Liver (tissue), 9 donors: Measurements from ENCODE around the gene UNC13A. TPM values are rescaled to one million over a fixed set of nuclear protein-coding genes. Genes with fewer than 3 reads are reported as not detected.
A peak's percentile ranks its signal among the peaks of the same experiment; 100 is the strongest.

ENCODE experiments used
- DNase-seq: peaks from one replicate; pipeline ENCODE4 v3.0.0-alpha.2; 2017; ENCODE audit warnings: low spot score
- H3K27ac ChIP-seq, 2 donors: one replicate each; pipeline ENCODE4 v1.7.0; 2013; ENCODE audit warnings: inconsistent platforms in 2 of 2, low read length in 2 of 2, control low read depth in 1 of 2, low read depth in 1 of 2, mild to moderate bottlenecking in 1 of 2
- H3K27me3 ChIP-seq, 4 donors: one replicate each; pipeline versions ENCODE4 v1.6.1 to v1.7.0; 2013; ENCODE audit warnings: low read length in 3 of 4, inconsistent platforms in 1 of 4, mild to moderate bottlenecking in 1 of 4, moderate library complexity in 1 of 4; ENCODE audit not compliant: control insufficient read depth in 4 of 4, insufficient read depth in 4 of 4
- H3K36me3 ChIP-seq, 4 donors: one replicate each; pipeline versions ENCODE4 v1.6.1 to v1.7.0; 2013; ENCODE audit warnings: low read length in 3 of 4, mild to moderate bottlenecking in 3 of 4, low read depth in 1 of 4, moderate library complexity in 1 of 4; ENCODE audit not compliant: control insufficient read depth in 4 of 4, insufficient read depth in 3 of 4
- H3K4me1 ChIP-seq, 4 donors: one replicate each; pipeline versions ENCODE4 v1.6.1 to v1.7.0; 2013; ENCODE audit warnings: low read length in 3 of 4, mild to moderate bottlenecking in 3 of 4, moderate library complexity in 1 of 4; ENCODE audit not compliant: control insufficient read depth in 4 of 4, insufficient read depth in 4 of 4
- H3K4me3 ChIP-seq, 3 donors: one replicate each; pipeline versions ENCODE4 v1.6.1 to v1.7.0; 2013; ENCODE audit warnings: low read length in 3 of 3, control low read depth in 1 of 3, low read depth in 1 of 3, mild to moderate bottlenecking in 1 of 3
- H3K9ac ChIP-seq, 2 donors: one replicate each; pipeline ENCODE4 v1.7.0; 2013; ENCODE audit warnings: low read length in 2 of 2, mild to moderate bottlenecking in 2 of 2, moderate library complexity in 2 of 2, control low read depth in 1 of 2, low read depth in 1 of 2
- H3K9me3 ChIP-seq, 4 donors: one replicate each; pipeline versions ENCODE4 v1.6.1 to v1.7.0; 2013; ENCODE audit warnings: low read length in 3 of 4; ENCODE audit not compliant: control insufficient read depth in 4 of 4
- ATF3 ChIP-seq: IDR thresholded peaks from 2 replicates; pipeline ENCODE4 v1.6.1; 2016; ENCODE audit warnings: antibody characterized with exemption
- EGR1 ChIP-seq, 2 donors: IDR thresholded peaks; 2 replicates each; pipeline ENCODE4 v1.6.1; 2016 to 2018; ENCODE audit warnings: antibody characterized with exemption in 2 of 2, low read depth in 2 of 2
- FOXA1 ChIP-seq: IDR thresholded peaks from 2 replicates; pipeline ENCODE4 v1.6.1; 2016; ENCODE audit warnings: antibody characterized with exemption
- FOXA2 ChIP-seq: IDR thresholded peaks from 2 replicates; pipeline ENCODE4 v1.6.1; 2016; ENCODE audit warnings: antibody characterized with exemption
- GABPA ChIP-seq, 2 donors: IDR thresholded peaks in 1 of 2; conservative IDR thresholded peaks in 1 of 2; 2 replicates each; pipeline ENCODE4 v1.6.1; 2016; ENCODE audit warnings: antibody characterized with exemption in 2 of 2, mild to moderate bottlenecking in 1 of 2, moderate library complexity in 1 of 2
- HNF4A ChIP-seq, 2 donors: conservative IDR thresholded peaks; 2 replicates each; pipeline ENCODE4 v1.6.1; 2016; ENCODE audit warnings: antibody characterized with exemption in 2 of 2, mild to moderate bottlenecking in 2 of 2
- HNF4G ChIP-seq: IDR thresholded peaks from 2 replicates; pipeline ENCODE4 v1.6.1; 2016; ENCODE audit warnings: antibody characterized with exemption
- JUND ChIP-seq, 2 donors: IDR thresholded peaks; 2 replicates each; pipeline ENCODE4 v1.6.1; 2016; ENCODE audit warnings: antibody characterized with exemption in 2 of 2
- NR2F2 ChIP-seq: IDR thresholded peaks from 2 replicates; pipeline ENCODE4 v1.6.1; 2016; ENCODE audit warnings: antibody characterized with exemption
- RAD21 ChIP-seq, 2 donors: IDR thresholded peaks; 2 replicates each; pipeline ENCODE4 v1.6.1; 2016; ENCODE audit warnings: antibody characterized with exemption in 2 of 2, mild to moderate bottlenecking in 2 of 2
- REST ChIP-seq: IDR thresholded peaks from 2 replicates; pipeline ENCODE4 v1.6.1; 2016; ENCODE audit warnings: antibody characterized with exemption, mild to moderate bottlenecking
- RXRA ChIP-seq, 2 donors: IDR thresholded peaks; 2 replicates each; pipeline ENCODE4 v1.6.1; 2017 to 2018; ENCODE audit warnings: antibody characterized with exemption in 2 of 2, mild to moderate bottlenecking in 1 of 2
- SP1 ChIP-seq: IDR thresholded peaks from 2 replicates; pipeline ENCODE4 v1.6.1; 2018; ENCODE audit warnings: antibody characterized with exemption, mild to moderate bottlenecking
- TAF1 ChIP-seq: conservative IDR thresholded peaks from 2 replicates; pipeline ENCODE4 v1.6.1; 2016; ENCODE audit warnings: antibody characterized with exemption, mild to moderate bottlenecking
- YY1 ChIP-seq: IDR thresholded peaks from 2 replicates; pipeline ENCODE4 v1.6.1; 2016; ENCODE audit warnings: antibody characterized with exemption, mild to moderate bottlenecking
- WGBS: extraction: QIAGEN DNeasy Blood & Tissue Kit; methylation state at CpG from one replicate; pipeline ENCODE4 v1.1.7; 2013; 5-methylcytosine and 5-hydroxymethylcytosine counted together
- polyA plus RNA-seq, 2 donors: library from polyadenylated mRNA; stranded (reverse) in 1 of 2; unstranded in 1 of 2; fragments of 200-250 nt in 1 of 2; fragments of >200 nt in 1 of 2; fragmentation: Nextera tagmentation in 1 of 2; extraction: Ambion mirVana in 1 of 2; gene quantifications; one replicate each; pipeline versions ENCODE4 v1.2.1 to v1.2.3, GENCODE V29; 2013 to 2015
- total RNA-seq, 2 donors: library from RNA; depleted of rRNA; stranded (reverse); fragments of >200 nt; gene quantifications; one replicate each; pipeline ENCODE4 v1.2.3, GENCODE V29; 2014
- TF ChIP-seq, protein P1 (sequence below): IDR thresholded peaks from 2 replicates; pipeline ENCODE4 v1.6.1; 2016; ENCODE audit warnings: antibody characterized with exemption
- TF ChIP-seq, protein P2 (sequence below): fragments of 150-350 bp; IDR thresholded peaks from 2 replicates; pipeline ENCODE4 v1.5.1; 2017; ENCODE audit warnings: improper control_type of control experiment, low read depth, low read length; ENCODE audit not compliant: missing input control
- TF ChIP-seq, protein P3 (sequence below): IDR thresholded peaks from 2 replicates; pipeline ENCODE4 v1.6.1; 2016; ENCODE audit warnings: antibody characterized with exemption
- donor health status: healthy.
- donor health status: healthy.
- donor health status: healthy.
- donor health status: healthy.
- donor health status: healthy.

The UNC13A gene
- total and polyA plus RNA-seq, 4 donors, result under 0.01 to 0.01 TPM; not detected in 2

GRCh38 chr19:17625043-17625442 lies 63.1 kb downstream of the UNC13A start:
- no peak overlapping the region for H3K27ac ChIP-seq
- TF ChIP-seq YY1 (no peak), REST (no peak), EGR1 (IDR thresholded peaks at IDR 0.05; ENCODE audit: low read depth in 2 of 2) (no peak), TAF1 (no peak), JUND (IDR thresholded peaks at IDR 0.05) (no peak), NR2F2 (no peak), HNF4G (no peak), GABPA (IDR thresholded peaks at IDR 0.05 in 1 of 2, conservative IDR thresholded peaks at IDR 0.05 in 1 of 2) (no peak), HNF4A (conservative IDR thresholded peaks at IDR 0.05) (no peak), RXRA (IDR thresholded peaks at IDR 0.05) (no peak), RAD21 (IDR thresholded peaks at IDR 0.05) (no peak), SP1 (no peak)
- TF ChIP-seq, protein P1, sequence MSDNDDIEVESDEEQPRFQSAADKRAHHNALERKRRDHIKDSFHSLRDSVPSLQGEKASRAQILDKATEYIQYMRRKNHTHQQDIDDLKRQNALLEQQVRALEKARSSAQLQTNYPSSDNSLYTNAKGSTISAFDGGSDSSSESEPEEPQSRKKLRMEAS, result no peak
- TF ChIP-seq, protein P2, sequence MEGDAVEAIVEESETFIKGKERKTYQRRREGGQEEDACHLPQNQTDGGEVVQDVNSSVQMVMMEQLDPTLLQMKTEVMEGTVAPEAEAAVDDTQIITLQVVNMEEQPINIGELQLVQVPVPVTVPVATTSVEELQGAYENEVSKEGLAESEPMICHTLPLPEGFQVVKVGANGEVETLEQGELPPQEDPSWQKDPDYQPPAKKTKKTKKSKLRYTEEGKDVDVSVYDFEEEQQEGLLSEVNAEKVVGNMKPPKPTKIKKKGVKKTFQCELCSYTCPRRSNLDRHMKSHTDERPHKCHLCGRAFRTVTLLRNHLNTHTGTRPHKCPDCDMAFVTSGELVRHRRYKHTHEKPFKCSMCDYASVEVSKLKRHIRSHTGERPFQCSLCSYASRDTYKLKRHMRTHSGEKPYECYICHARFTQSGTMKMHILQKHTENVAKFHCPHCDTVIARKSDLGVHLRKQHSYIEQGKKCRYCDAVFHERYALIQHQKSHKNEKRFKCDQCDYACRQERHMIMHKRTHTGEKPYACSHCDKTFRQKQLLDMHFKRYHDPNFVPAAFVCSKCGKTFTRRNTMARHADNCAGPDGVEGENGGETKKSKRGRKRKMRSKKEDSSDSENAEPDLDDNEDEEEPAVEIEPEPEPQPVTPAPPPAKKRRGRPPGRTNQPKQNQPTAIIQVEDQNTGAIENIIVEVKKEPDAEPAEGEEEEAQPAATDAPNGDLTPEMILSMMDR, result no peak
- TF ChIP-seq, protein P3, sequence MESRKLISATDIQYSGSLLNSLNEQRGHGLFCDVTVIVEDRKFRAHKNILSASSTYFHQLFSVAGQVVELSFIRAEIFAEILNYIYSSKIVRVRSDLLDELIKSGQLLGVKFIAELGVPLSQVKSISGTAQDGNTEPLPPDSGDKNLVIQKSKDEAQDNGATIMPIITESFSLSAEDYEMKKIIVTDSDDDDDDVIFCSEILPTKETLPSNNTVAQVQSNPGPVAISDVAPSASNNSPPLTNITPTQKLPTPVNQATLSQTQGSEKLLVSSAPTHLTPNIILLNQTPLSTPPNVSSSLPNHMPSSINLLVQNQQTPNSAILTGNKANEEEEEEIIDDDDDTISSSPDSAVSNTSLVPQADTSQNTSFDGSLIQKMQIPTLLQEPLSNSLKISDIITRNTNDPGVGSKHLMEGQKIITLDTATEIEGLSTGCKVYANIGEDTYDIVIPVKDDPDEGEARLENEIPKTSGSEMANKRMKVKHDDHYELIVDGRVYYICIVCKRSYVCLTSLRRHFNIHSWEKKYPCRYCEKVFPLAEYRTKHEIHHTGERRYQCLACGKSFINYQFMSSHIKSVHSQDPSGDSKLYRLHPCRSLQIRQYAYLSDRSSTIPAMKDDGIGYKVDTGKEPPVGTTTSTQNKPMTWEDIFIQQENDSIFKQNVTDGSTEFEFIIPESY, result no peak
- no peaks in the 10 kb centered on the region for H3K4me1 ChIP-seq
- H3K27me3 ChIP-seq, result no peaks in the 10 kb centered on the region
- 91% methylated on average over 1 of the region's 1 CpG for WGBS
- no peak overlapping the region for H3K9ac ChIP-seq
- no peak for DNase-seq
- H3K36me3 ChIP-seq, result no peaks in the 10 kb centered on the region
- no peak overlapping the region for H3K4me3 ChIP-seq
- H3K9me3 ChIP-seq, result peaks cover 0 to 9% (median 4%) of the 10 kb centered on the region in 4 donors

DNA sequence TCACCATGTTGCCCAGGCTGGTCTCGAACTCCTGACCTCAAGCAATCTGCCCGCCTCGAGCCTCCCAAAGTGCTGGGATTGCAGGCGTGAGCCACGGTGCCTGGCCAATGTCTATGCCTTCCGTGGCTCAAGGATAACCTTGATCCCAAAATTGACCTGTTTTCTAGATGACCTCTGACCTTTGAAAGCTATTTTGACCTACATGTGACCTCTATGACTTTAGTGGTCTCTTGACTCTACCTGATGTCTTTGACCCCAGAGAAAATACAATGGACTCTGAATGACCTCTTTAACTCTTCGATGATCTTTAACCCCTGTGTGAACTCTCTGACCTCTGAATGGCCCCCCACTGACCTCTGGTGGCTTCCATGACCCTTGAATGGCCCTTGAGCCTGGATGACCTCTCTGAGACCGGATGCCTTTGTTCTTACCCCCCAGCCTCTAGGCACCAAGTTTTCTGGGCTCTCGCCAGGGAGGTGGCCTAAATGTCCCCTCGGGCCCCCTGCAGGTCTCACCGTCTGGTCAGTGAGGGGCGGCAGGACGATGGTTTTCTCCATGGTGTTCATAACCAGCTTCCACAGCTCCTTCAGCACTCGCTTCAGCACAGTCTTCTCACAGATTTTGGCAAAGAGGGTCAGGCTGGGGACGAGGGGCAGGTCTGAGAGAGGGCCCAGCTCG lies 63.7 kb downstream of the UNC13A start:
- no peak for DNase-seq
- Histone ChIP-seq H3K36me3 (no peaks in the 10 kb centered on the region), H3K27me3 (no peaks in the 10 kb centered on the region), H3K4me3 (no peak overlapping the region), H3K27ac (no peak overlapping the region), H3K9ac (no peak overlapping the region), H3K4me1 (no peaks in the 10 kb centered on the region), H3K9me3 (peaks cover 0 to 9% (median 4%) of the 10 kb centered on the region in 4 donors)
- WGBS, result 78% methylated on average over 16 of the region's 16 CpGs
- TF ChIP-seq ATF3 (no peak), FOXA2 (no peak), SP1 (no peak), TAF1 (no peak), FOXA1 (no peak), HNF4A (conservative IDR thresholded peaks at IDR 0.05) (no peak), GABPA (IDR thresholded peaks at IDR 0.05 in 1 of 2, conservative IDR thresholded peaks at IDR 0.05 in 1 of 2) (no peak), EGR1 (IDR thresholded peaks at IDR 0.05; ENCODE audit: low read depth in 2 of 2) (no peak), YY1 (no peak), RXRA (IDR thresholded peaks at IDR 0.05) (peak; percentile 16 to 61), HNF4G (no peak), NR2F2 (peak; percentile 98), RAD21 (IDR thresholded peaks at IDR 0.05) (no peak)
- TF ChIP-seq, protein P2, result no peak
- TF ChIP-seq, protein P3, result no peak
